Neural cell (in vitro differentiated cells): ENCODE results near the gene PON3. TPM values are rescaled to one million over a fixed set of nuclear protein-coding genes. Genes with fewer than 3 reads are reported as not detected.

ENCODE experiments used
- H2AFZ ChIP-seq: fragments of 200-600, 300-800 bp; sonication (generic), shearing (Covaris generic); 2 replicates; pipeline ENCODE4 v1.6.0; 2014; ENCODE audit warnings: low read depth, mild to moderate bottlenecking, antibody characterized with exemption, low read length, moderate library complexity
- H3F3A ChIP-seq: fragments of 200-600 bp; shearing (Covaris generic); 2 replicates; pipeline ENCODE4 v1.6.1; 2016; ENCODE audit warnings: mild to moderate bottlenecking, moderate library complexity, mixed read lengths, antibody characterized with exemption, low read length; ENCODE audit not compliant: insufficient read depth, poor library complexity, severe bottlenecking
- H3K27ac ChIP-seq: fragments of 200-600, 300-800 bp; sonication (generic), shearing (Covaris generic); 2 replicates; pipeline ENCODE4 v1.5.1; 2014; ENCODE audit warnings: mild to moderate bottlenecking, low read length, moderate library complexity
- H3K27me3 ChIP-seq: fragments of 300-800, 200-600 bp; sonication (generic), shearing (Covaris generic); 2 replicates; pipeline ENCODE4 v1.6.0; 2014; ENCODE audit warnings: mild to moderate bottlenecking, low read depth, low read length, moderate library complexity; ENCODE audit not compliant: insufficient read depth
- H3K36me3 ChIP-seq: fragments of 300-800, 200-600 bp; sonication (generic), shearing (Covaris generic); 2 replicates; pipeline ENCODE4 v1.5.1; 2014; ENCODE audit warnings: mild to moderate bottlenecking, antibody characterized with exemption, low read length, moderate library complexity; ENCODE audit not compliant: insufficient read depth
- H3K4me2 ChIP-seq: fragments of 300-800, 200-600 bp; sonication (generic), shearing (Covaris generic); 2 replicates; pipeline ENCODE4 v1.6.0; 2014; ENCODE audit warnings: mild to moderate bottlenecking, low read length
- H3K4me3 ChIP-seq: fragments of 300-800, 200-600 bp; sonication (generic), shearing (Covaris generic); 2 replicates; pipeline ENCODE4 v1.5.1; 2014; ENCODE audit warnings: mild to moderate bottlenecking, low read length, moderate library complexity
- H3K79me2 ChIP-seq: fragments of 200-600 bp; shearing (Covaris generic); replicated peaks from 2 replicates; pipeline ENCODE4 v1.6.0; 2014; ENCODE audit warnings: mild to moderate bottlenecking, low read length, moderate library complexity; ENCODE audit not compliant: insufficient read depth
- H3K9ac ChIP-seq: fragments of 300-800, 200-600 bp; sonication (generic), shearing (Covaris generic); 2 replicates; pipeline ENCODE4 v1.6.1; 2016; ENCODE audit warnings: mild to moderate bottlenecking, low read length, mixed read lengths
- H3K9me2 ChIP-seq: fragments of 200-600 bp; shearing (Covaris generic); 2 replicates; pipeline ENCODE4 v1.6.1; 2016; ENCODE audit warnings: mild to moderate bottlenecking, low read length, mixed read lengths; ENCODE audit not compliant: insufficient read depth
- H3K9me3 ChIP-seq: fragments of 200-600, 300-800 bp; sonication (generic), shearing (Covaris generic); 2 replicates; pipeline ENCODE4 v1.6.1; 2016; ENCODE audit warnings: mild to moderate bottlenecking, mixed run types, low read length, moderate library complexity, mixed read lengths
- H4K20me1 ChIP-seq: fragments of 200-600 bp; shearing (Covaris generic); 2 replicates; pipeline ENCODE4 v1.6.1; 2016; ENCODE audit warnings: mild to moderate bottlenecking, mixed run types; ENCODE audit not compliant: insufficient read depth
- EP300 ChIP-seq: fragments of 450-650 bp; conservative IDR thresholded peaks from 2 replicates; pipeline ENCODE4 v1.6.1; 2014; ENCODE audit warnings: antibody characterized with exemption, mild to moderate bottlenecking, moderate library complexity; ENCODE audit not compliant: poor library complexity, severe bottlenecking
- EZH2 ChIP-seq: fragments of 200-600, 300-800 bp; shearing (Covaris generic), sonication (generic); IDR thresholded peaks from 2 replicates; pipeline ENCODE4 v1.6.1; 2014; ENCODE audit warnings: antibody characterized with exemption, low read length, borderline replicate concordance, mild to moderate bottlenecking; ENCODE audit not compliant: insufficient read depth, poor library complexity, severe bottlenecking
- MXI1 ChIP-seq: fragments of 450-650 bp; conservative IDR thresholded peaks from 2 replicates; pipeline ENCODE4 v1.6.1; 2014; ENCODE audit warnings: antibody characterized with exemption, mild to moderate bottlenecking; ENCODE audit not compliant: poor library complexity, severe bottlenecking
- POLR2AphosphoS5 ChIP-seq: IDR thresholded peaks from 2 replicates; pipeline ENCODE4 v1.6.1; 2012
- RAD21 ChIP-seq: fragments of 450-650 bp; conservative IDR thresholded peaks from 2 replicates; pipeline ENCODE4 v1.6.1; 2014; ENCODE audit warnings: antibody characterized with exemption, mild to moderate bottlenecking, moderate library complexity
- SMC3 ChIP-seq: fragments of 450-650 bp; conservative IDR thresholded peaks from 2 replicates; pipeline ENCODE4 v1.6.1; 2014; ENCODE audit warnings: antibody characterized with exemption, mild to moderate bottlenecking, moderate library complexity; ENCODE audit not compliant: poor library complexity
- TAF1 ChIP-seq: IDR thresholded peaks from 2 replicates; pipeline ENCODE4 v1.6.1; 2012; ENCODE audit warnings: low read depth
- polyA plus RNA-seq: library from polyadenylated mRNA; depleted of rRNA; stranded (reverse); fragments of >200 nt; gene quantifications from 2 replicates; pipeline ENCODE4 v1.2.3, GENCODE V29; 2014
- TF ChIP-seq, protein P1 (sequence below): fragments of 450-650 bp; IDR thresholded peaks from 2 replicates; pipeline ENCODE4 v1.5.1; 2014; ENCODE audit warnings: antibody characterized with exemption, mild to moderate bottlenecking, moderate library complexity; ENCODE audit not compliant: poor library complexity, severe bottlenecking
- TF ChIP-seq, protein P2 (sequence below): IDR thresholded peaks from 2 replicates; pipeline ENCODE4 v1.6.1; 2012; ENCODE audit warnings: borderline replicate concordance

Gene PON3
- polyA plus RNA-seq, 1 donor from 2014 or later: not detected

DNA sequence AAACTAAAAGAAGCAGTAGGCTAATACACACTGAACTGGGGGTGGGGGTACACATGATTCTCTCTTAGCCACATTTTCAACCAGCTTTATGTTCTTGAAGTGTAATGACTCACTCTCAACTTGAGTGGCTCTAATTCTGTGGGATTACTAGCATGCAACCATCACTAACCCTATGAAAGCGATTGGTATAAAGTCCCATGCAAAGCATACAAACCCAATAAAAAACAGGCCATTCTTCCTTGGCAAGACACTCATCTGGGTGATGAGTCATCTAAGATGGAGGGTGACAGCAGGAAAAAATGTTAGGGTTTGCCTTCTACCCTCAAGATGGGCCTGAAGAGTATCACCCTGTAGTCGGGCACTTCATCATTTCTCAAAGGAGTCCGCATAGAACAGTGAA lies 14.9 kb upstream of the PON3 start:
- TF ChIP-seq MXI1: no peak
- no peak for TF ChIP-seq EP300
- no peak for TF ChIP-seq RAD21
- TF ChIP-seq, protein P1, sequence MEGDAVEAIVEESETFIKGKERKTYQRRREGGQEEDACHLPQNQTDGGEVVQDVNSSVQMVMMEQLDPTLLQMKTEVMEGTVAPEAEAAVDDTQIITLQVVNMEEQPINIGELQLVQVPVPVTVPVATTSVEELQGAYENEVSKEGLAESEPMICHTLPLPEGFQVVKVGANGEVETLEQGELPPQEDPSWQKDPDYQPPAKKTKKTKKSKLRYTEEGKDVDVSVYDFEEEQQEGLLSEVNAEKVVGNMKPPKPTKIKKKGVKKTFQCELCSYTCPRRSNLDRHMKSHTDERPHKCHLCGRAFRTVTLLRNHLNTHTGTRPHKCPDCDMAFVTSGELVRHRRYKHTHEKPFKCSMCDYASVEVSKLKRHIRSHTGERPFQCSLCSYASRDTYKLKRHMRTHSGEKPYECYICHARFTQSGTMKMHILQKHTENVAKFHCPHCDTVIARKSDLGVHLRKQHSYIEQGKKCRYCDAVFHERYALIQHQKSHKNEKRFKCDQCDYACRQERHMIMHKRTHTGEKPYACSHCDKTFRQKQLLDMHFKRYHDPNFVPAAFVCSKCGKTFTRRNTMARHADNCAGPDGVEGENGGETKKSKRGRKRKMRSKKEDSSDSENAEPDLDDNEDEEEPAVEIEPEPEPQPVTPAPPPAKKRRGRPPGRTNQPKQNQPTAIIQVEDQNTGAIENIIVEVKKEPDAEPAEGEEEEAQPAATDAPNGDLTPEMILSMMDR: no peak
- TF ChIP-seq SMC3: no peak
- no peak for TF ChIP-seq EZH2
- no peak for TF ChIP-seq TAF1
- TF ChIP-seq POLR2AphosphoS5: no peak
- TF ChIP-seq, protein P2, sequence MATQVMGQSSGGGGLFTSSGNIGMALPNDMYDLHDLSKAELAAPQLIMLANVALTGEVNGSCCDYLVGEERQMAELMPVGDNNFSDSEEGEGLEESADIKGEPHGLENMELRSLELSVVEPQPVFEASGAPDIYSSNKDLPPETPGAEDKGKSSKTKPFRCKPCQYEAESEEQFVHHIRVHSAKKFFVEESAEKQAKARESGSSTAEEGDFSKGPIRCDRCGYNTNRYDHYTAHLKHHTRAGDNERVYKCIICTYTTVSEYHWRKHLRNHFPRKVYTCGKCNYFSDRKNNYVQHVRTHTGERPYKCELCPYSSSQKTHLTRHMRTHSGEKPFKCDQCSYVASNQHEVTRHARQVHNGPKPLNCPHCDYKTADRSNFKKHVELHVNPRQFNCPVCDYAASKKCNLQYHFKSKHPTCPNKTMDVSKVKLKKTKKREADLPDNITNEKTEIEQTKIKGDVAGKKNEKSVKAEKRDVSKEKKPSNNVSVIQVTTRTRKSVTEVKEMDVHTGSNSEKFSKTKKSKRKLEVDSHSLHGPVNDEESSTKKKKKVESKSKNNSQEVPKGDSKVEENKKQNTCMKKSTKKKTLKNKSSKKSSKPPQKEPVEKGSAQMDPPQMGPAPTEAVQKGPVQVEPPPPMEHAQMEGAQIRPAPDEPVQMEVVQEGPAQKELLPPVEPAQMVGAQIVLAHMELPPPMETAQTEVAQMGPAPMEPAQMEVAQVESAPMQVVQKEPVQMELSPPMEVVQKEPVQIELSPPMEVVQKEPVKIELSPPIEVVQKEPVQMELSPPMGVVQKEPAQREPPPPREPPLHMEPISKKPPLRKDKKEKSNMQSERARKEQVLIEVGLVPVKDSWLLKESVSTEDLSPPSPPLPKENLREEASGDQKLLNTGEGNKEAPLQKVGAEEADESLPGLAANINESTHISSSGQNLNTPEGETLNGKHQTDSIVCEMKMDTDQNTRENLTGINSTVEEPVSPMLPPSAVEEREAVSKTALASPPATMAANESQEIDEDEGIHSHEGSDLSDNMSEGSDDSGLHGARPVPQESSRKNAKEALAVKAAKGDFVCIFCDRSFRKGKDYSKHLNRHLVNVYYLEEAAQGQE: no peak
- no peak overlapping the region for H3K27ac ChIP-seq
- no peaks in the 10 kb centered on the region for H4K20me1 ChIP-seq
- H3K27me3 ChIP-seq: no peaks in the 10 kb centered on the region
- H3F3A ChIP-seq: no peaks in the 10 kb centered on the region
- no peak overlapping the region for H3K9ac ChIP-seq
- H3K4me3 ChIP-seq: no peak overlapping the region
- no peaks in the 10 kb centered on the region for H3K36me3 ChIP-seq
- no peaks in the 10 kb centered on the region for H3K9me3 ChIP-seq
- H2AFZ ChIP-seq: no peak overlapping the region
- no peaks in the 10 kb centered on the region for H3K9me2 ChIP-seq
- H3K79me2 ChIP-seq: no peaks in the 10 kb centered on the region
- H3K4me2 ChIP-seq: no peak overlapping the region

DNA sequence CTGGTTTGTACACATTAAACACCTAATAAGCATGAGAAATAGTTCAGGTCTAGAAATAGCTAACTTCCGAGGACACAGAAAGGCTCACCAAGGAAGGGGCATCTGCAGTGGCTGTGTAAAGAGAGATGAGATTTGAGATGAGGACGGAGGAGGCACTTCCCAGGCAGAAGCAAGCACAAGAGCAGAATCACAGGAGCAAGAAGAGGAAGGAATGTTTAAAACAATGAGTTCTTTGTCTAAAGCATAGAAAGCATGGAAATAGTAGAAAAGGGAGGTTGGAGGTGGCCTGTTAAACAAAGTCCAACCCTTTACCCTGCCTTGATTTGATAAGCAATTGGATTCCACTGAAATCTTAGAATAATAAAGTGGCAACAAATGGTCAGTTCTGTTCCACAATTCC lies 11.6 kb upstream of the PON3 start:
- Histone ChIP-seq H3K9me2 (no peaks in the 10 kb centered on the region), H3F3A (no peaks in the 10 kb centered on the region), H3K4me3 (no peak overlapping the region), H3K79me2 (no peaks in the 10 kb centered on the region), H3K36me3 (no peaks in the 10 kb centered on the region), H3K27me3 (no peaks in the 10 kb centered on the region), H3K27ac (no peak overlapping the region), H2AFZ (no peak overlapping the region), H3K4me2 (no peak overlapping the region), H3K9ac (no peak overlapping the region), H3K9me3 (no peaks in the 10 kb centered on the region), H4K20me1 (no peaks in the 10 kb centered on the region)
- TF ChIP-seq EP300: no peak

DNA sequence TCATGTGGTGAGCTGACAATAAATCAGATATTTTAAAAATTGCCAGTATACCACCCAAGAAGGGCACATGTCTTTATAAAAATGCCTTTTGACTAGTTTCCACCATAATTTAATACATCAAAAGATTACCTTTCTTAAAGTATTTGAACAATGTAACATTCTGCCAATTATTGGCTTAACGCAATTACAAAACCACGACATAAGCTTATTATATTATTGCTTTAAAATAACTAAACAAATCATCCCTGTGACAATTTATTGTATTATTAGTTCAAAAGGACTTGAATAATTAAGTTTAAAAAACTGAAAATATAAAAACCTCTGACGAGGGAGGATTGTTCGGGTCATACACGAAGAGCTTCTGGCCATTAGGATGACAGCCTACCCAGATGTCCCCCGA lies 9.6 kb upstream of the PON3 start:
- no peaks in the 10 kb centered on the region for H3K79me2 ChIP-seq
- H2AFZ ChIP-seq: no peak overlapping the region
- H3K9me2 ChIP-seq: no peaks in the 10 kb centered on the region
- no peak overlapping the region for H3K4me3 ChIP-seq
- no peak for TF ChIP-seq POLR2AphosphoS5
- no peak for TF ChIP-seq RAD21
- no peak for TF ChIP-seq EZH2
- no peak for TF ChIP-seq MXI1
- TF ChIP-seq, protein P2: no peak
- TF ChIP-seq TAF1: no peak
- TF ChIP-seq, protein P1: no peak
- no peak for TF ChIP-seq EP300
- no peak for TF ChIP-seq SMC3
- H3K36me3 ChIP-seq: no peaks in the 10 kb centered on the region
- H3K9me3 ChIP-seq: no peaks in the 10 kb centered on the region
- H3K4me2 ChIP-seq: no peak overlapping the region
- H3F3A ChIP-seq: no peaks in the 10 kb centered on the region
- no peaks in the 10 kb centered on the region for H3K27me3 ChIP-seq
- no peaks in the 10 kb centered on the region for H4K20me1 ChIP-seq
- no peak overlapping the region for H3K9ac ChIP-seq
- no peak overlapping the region for H3K27ac ChIP-seq
